DND-41 (cell line): Measurements from ENCODE around the gene GALK2.

Experiments used
- ATAC-seq: fragments of 200-7000 bp; cut with Tn5 transposase; 3 replicates; pipeline ENCODE4 v1.9.1; 2021; ENCODE audit warnings: low read depth; ENCODE audit not compliant: insufficient read depth
- DNase-seq: peaks from one replicate; pipeline ENCODE4 v3.0.0-alpha.2; 2020
- H2AFZ ChIP-seq: 2 replicates; pipeline ENCODE4 v1.6.0; 2012; ENCODE audit warnings: low read depth, low read length
- H3K27ac ChIP-seq: 2 replicates; pipeline ENCODE4 v1.5.1; 2012; ENCODE audit warnings: low read length, inconsistent platforms
- H3K27me3 ChIP-seq: fragments of 200-600 bp; sonication (generic); 2 replicates; pipeline ENCODE4 v1.6.0; 2012; ENCODE audit warnings: low read length, mild to moderate bottlenecking, inconsistent platforms; ENCODE audit not compliant: insufficient read depth, poor library complexity
- H3K36me3 ChIP-seq: 2 replicates; pipeline ENCODE4 v1.5.1; 2012; ENCODE audit warnings: low read length, inconsistent platforms; ENCODE audit not compliant: insufficient read depth
- H3K4me1 ChIP-seq: 2 replicates; pipeline ENCODE4 v1.5.1; 2012; ENCODE audit warnings: mild to moderate bottlenecking, low read length; ENCODE audit not compliant: insufficient read depth
- H3K4me2 ChIP-seq: 2 replicates; pipeline ENCODE4 v1.6.0; 2012; ENCODE audit warnings: mild to moderate bottlenecking, moderate library complexity, low read length, inconsistent platforms; ENCODE audit not compliant: insufficient read depth
- H3K4me3 ChIP-seq, 2 experiments: fragments of 200-600 bp in 1 of 2; shearing (Covaris generic) in 1 of 2; 2 replicates each; pipeline ENCODE4 v1.5.1; 2012 to 2016; ENCODE audit warnings: inconsistent platforms in 2 of 2, low read length in 2 of 2, mild to moderate bottlenecking in 2 of 2, low read depth in 1 of 2, moderate library complexity in 1 of 2
- H3K79me2 ChIP-seq: 2 replicates; pipeline ENCODE4 v1.6.0; 2012; ENCODE audit warnings: low read length, inconsistent platforms; ENCODE audit not compliant: insufficient read depth
- H3K9ac ChIP-seq: 2 replicates; pipeline ENCODE4 v1.6.0; 2012; ENCODE audit warnings: low read depth, mild to moderate bottlenecking, inconsistent platforms, low read length, moderate library complexity
- H3K9me3 ChIP-seq: 2 replicates; pipeline ENCODE4 v1.5.1; 2012; ENCODE audit warnings: low read length, moderate library complexity, mild to moderate bottlenecking, inconsistent platforms; ENCODE audit not compliant: insufficient read depth, severe bottlenecking
- H4K20me1 ChIP-seq: 2 replicates; pipeline ENCODE4 v1.6.0; 2012; ENCODE audit warnings: low read length; ENCODE audit not compliant: insufficient read depth
- CTCF ChIP-seq: IDR thresholded peaks from 2 replicates; pipeline ENCODE4 v1.5.1; 2012; ENCODE audit warnings: borderline replicate concordance, low read length, moderate library complexity, mild to moderate bottlenecking; ENCODE audit not compliant: poor library complexity, severe bottlenecking; ENCODE audit errors: extremely low read depth
- EZH2 ChIP-seq: IDR thresholded peaks from 3 replicates; pipeline ENCODE4 v1.6.1; 2012; ENCODE audit warnings: borderline replicate concordance, low read depth, mild to moderate bottlenecking, moderate library complexity, low read length, inconsistent platforms; ENCODE audit not compliant: severe bottlenecking

GALK2 gene

GRCh38 chr15:49238342-49238741, 68.3 kb downstream of the GALK2 start:
- no peak overlapping the region for H3K4me3 ChIP-seq
- H3K4me2 ChIP-seq, result no peak overlapping the region
- DNase-seq (no peak), ATAC-seq (no peak)
- no peaks in the 10 kb centered on the region for H3K27me3 ChIP-seq
- TF ChIP-seq EZH2, result no peak
- TF ChIP-seq CTCF, result no peak
- H3K4me1 ChIP-seq, result peaks cover 10% of the 10 kb centered on the region; the same call in 1 of the 2 replicates
- no peaks in the 10 kb centered on the region for H3K79me2 ChIP-seq
- peaks cover 30% of the 10 kb centered on the region for H3K36me3 ChIP-seq
- no peak overlapping the region for H3K27ac ChIP-seq
- H2AFZ ChIP-seq, result no peak overlapping the region
- no peak overlapping the region for H3K9ac ChIP-seq
- H4K20me1 ChIP-seq, result no peaks in the 10 kb centered on the region
- H3K9me3 ChIP-seq, result no peaks in the 10 kb centered on the region

- no peak for DNase-seq
- Histone ChIP-seq H3K4me3 (no peak overlapping the region), H3K79me2 (no peaks in the 10 kb centered on the region), H3K9ac (no peak overlapping the region), H4K20me1 (no peaks in the 10 kb centered on the region), H2AFZ (no peak overlapping the region), H3K4me1 (peaks cover 10% of the 10 kb centered on the region; the same call in 1 of the 2 replicates), H3K4me2 (no peak overlapping the region), H3K27ac (no peak overlapping the region), H3K27me3 (no peaks in the 10 kb centered on the region), H3K36me3 (peaks cover 33% of the 10 kb centered on the region), H3K9me3 (no peaks in the 10 kb centered on the region)
- no peak for TF ChIP-seq CTCF
- TF ChIP-seq EZH2, result no peak
- no peak for ATAC-seq
Measured at GRCh38 chr15:49239105-49239504, 69.1 kb downstream of the GALK2 start.

- H3K36me3 ChIP-seq, result peaks cover 35% of the 10 kb centered on the region
- no peaks in the 10 kb centered on the region for H3K79me2 ChIP-seq
- H3K27ac ChIP-seq, result no peak overlapping the region
- no peak for ATAC-seq
- no peak overlapping the region for H3K4me2 ChIP-seq
- H3K4me3 ChIP-seq, result no peak overlapping the region
- H3K9ac ChIP-seq, result no peak overlapping the region
- TF ChIP-seq EZH2 (no peak), CTCF (no peak)
- no peak for DNase-seq
- no peaks in the 10 kb centered on the region for H3K4me1 ChIP-seq
- H4K20me1 ChIP-seq, result no peaks in the 10 kb centered on the region
- H3K9me3 ChIP-seq, result no peaks in the 10 kb centered on the region
- no peak overlapping the region for H2AFZ ChIP-seq
- no peaks in the 10 kb centered on the region for H3K27me3 ChIP-seq
Measured at GRCh38 chr15:49242820-49243219, 72.8 kb downstream of the GALK2 start.
